GM19193 (cell line): ENCODE results near the gene KATNBL1.

Experiments used
- POLR2A ChIP-seq: IDR thresholded peaks from 4 replicates; pipeline ENCODE4 v1.6.1; 2011; ENCODE audit not compliant: insufficient read depth, insufficient read length; ENCODE audit errors: extremely low read depth

KATNBL1 gene

DNA sequence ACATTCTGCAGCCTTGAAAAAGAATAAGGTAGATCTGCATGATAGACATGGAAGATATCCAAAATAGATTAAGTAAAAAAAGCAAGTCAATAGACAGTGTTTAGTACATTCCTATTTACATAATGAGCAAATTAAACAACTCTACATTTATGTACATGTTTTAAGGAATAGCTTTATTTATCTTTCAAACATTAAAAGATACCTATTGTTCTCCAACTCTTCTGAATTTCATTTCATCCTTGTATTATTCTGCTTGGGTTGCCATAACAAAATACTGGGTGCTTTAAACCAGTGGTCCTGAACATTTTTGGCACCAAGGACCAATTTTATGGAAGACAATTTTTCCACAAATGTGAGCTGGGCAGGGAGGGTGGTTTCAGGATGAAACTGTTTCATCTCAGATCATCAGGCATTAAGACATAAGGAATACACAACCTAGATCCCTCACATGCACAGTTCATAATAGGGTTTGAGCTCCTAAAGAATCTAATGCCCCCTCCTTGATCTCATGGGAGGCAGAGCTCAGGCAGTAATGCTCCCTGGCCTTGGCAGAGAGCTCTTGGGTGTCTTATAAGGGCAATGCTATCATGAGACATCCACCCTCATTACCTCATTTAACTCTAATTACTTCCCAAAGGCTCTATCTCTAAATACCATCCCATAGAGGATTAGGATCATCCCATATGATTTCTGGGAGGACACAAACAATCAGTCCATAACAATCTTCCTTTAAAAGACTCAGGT, 6.8 kb upstream of the KATNBL1 start:
- no peak for TF ChIP-seq POLR2A

DNA sequence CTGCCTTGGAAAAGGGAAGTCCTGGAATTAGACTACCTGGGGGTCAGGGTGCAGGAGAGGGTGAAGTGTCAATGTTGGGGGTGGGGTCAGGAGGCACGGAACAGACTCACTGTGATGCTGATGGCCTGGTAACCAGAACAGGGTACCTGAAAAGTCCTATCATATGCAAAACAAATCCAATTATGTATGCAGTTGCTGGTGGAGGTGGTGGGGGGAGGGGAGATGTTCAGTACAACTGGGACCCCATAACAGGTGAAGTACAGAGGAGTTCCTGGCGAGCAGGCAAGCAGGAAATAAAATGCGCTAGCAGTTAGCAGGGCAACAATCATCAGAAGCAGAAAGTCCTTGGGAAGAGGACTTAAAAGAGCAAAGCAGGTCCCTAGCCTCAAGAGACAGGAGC, 4.2 kb upstream of the KATNBL1 start:
- no peak for TF ChIP-seq POLR2A

DNA sequence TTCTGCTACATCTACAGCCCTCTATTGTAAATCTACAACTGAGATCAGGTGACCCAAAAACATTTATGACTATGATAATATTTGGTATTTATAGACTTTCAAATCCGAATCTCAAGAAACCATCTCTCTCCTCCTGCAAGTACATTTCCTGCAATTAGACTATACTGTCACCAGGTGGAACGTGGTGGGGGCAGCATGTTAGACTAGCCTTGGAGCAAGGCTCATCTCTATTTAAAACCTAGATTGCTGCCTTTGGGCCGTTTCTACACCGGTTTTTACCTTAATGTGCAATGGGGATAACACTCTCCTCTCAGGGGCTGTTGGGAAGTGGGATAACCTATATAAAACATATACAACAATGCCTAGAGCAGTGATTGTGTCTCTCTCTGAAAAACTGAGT, 3.8 kb upstream of the KATNBL1 start:
- TF ChIP-seq POLR2A: no peak

DNA sequence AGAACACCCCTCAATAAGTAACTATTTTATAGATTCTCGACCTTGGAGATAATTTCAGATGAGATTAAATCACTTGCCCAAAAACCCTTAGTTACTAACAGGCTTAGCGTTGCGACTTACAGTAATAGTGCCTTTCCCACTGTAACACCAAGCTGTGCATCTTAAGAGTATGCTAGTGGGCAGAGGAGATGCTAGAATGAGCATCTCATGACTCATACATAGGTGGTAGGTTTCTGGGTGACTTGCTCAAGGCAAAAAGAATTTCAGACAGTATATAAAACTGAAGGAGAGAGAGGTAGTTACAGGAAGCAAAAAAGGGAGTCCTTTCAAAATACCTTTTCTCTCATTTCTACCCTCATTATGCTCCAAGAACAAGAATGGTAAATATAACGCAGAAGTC, 3.9 kb downstream of the KATNBL1 start:
- no peak for TF ChIP-seq POLR2A

DNA sequence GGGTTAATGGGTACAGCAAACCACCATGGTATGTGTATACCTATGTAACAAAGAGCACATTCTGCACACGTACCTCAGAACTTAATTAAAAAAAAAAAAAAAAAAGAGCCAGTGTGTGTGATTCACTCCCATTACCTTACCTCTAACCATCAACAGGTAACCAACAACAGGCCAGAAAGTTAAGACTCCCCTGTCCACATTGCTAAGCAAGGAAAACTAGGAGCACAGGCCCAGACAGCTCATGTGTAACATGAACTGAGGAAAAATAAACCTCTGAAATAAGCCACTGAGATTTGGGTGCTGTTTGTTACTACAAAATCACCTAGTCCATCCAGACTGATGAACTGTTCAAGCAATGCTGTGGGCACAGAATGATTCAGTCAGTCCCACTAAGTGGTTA, 6.0 kb downstream of the KATNBL1 start:
- no peak for TF ChIP-seq POLR2A

DNA sequence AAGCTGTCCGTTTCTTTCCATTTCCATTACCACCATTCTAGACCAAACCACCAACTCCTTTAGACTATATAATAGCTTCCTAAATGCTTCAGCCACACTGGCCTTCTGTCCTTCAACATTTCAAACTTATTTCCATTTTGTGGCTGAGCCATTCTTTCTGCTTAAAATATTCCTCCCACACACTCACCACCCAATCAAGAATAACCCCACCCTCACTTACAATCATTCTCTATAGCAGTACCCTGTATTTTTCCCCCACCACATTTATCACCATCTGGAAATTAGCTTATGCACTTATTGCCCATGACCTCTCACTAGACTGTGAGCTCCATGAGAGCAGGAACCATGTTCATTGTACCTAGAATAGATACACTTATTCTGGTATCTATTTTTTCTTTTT, 6.6 kb downstream of the KATNBL1 start:
- TF ChIP-seq POLR2A: no peak

DNA sequence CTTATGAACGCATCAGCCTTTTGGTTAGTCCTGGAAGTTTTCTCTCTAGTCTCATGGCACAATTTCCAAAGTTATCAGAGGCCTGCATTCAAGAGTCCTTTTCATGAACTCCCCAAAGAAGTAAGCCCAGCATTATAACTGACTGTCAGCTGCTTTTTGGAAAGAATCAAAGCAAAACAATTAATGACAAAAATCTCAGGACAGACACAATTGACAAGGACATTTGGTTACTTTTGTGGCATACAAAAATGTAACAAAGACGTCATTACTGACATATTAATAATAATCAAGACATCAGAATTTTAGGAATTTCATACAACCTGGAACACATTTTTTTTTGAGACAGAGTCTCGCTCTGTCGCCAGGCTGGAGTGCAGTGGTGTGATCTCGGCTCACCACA, 21.2 kb downstream of the KATNBL1 start:
- no peak for TF ChIP-seq POLR2A

DNA sequence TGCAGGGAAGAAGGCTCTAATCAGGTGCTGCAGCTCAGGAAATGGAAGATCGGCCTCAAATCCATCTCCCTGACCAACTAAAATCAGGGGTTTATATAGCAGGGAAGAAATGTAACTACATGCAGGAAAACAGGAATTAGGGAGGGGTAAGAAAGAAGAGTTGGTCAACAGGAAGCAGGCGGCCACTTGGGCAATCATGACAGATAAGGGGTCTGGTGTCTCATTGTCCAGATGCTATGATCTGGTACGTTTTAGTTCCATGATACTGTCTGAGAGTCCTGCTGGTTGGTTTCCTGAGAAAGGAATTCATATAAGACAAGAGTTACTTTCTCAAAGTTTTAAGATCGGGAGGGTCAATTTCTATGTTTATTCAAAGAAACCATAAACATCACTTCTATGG, 24.2 kb downstream of the KATNBL1 start:
- TF ChIP-seq POLR2A: no peak

DNA sequence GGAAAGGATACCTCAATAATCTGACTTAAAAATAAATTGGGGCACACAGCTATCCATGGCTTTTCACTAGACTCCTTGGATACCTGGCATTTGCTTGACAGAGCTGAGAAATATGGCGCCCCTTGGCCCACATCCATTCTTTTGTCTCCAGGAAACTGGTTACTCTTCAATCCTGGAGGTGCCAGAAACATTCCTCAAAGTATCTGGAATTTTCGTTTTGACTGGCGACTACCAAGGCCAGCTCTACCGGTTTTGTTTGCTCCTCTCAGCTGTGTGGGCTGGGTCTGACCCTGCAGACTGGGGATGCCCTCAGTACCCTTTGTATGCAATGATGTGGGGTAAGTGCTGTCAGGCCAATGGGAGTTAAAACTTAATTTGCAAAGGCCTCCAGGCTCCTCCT, 27.0 kb downstream of the KATNBL1 start:
- TF ChIP-seq POLR2A: no peak

DNA sequence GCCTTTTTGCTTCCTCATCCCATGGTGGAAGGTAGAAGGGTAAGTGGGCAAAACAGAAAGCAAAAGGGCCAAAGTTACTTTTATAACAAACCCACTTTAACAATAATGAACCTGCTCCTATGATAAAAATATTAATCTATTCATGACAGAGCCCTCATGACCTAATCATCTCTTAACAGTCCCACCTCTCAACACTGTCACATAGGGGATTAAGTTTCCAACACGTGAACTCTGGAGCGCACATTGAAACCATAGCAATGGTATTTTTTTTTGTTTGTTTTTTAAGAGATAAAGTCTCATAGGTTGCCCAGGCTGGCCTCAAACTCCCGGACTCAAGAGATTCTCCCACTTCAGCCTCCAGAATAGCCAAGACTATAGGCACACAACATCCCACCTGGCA, 30.7 kb downstream of the KATNBL1 start:
- TF ChIP-seq POLR2A: no peak

DNA sequence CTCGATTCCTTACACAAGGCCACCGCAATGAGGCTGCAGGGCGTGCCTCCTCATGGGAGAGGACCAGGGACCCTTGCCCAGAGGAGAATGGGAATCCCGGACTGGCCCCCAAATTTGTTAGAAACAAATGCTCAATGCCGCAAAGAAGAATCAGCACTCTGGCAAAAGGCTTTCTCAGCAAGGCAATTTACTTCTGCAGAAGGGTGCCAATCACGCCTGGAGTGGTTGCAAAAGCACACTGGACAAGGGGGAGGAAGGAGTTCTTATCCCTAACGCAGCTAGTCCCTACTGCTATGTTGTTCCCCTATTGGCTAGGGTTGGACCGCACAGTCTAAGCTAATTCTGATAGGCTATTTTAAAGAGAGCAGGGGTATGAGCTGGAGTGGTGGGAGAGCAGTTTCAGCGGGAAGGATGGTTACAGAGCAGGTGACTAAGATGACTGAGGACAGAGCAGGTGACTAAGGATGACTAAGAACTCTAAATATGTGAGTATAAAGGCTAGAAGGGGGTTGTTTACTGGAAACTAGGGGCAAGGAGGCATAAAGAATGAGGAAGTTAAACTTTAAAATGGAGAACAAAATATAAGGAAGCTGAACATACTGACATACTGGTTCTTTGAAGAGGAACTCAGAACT, 48.5 kb downstream of the KATNBL1 start:
- TF ChIP-seq POLR2A: no peak

DNA sequence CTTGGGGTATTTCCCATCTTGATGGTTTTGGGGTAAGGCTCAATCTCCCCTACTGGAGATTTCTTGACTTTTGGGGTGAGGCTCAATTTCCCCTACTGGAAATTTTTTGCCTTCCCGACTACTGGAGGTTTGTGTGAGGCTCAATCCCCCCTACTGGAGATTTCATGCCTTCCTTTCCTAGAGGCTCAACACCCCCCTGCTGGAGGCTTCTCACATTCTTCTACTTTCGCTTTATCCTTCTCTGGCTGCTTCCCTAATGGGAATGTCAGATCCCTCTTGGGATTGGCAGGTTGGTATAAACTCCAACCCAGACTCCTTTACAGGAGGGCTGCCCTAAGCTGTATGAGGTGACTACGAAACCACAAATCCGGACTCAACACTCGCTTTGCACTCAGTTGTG, 49.2 kb downstream of the KATNBL1 start:
- no peak for TF ChIP-seq POLR2A

DNA sequence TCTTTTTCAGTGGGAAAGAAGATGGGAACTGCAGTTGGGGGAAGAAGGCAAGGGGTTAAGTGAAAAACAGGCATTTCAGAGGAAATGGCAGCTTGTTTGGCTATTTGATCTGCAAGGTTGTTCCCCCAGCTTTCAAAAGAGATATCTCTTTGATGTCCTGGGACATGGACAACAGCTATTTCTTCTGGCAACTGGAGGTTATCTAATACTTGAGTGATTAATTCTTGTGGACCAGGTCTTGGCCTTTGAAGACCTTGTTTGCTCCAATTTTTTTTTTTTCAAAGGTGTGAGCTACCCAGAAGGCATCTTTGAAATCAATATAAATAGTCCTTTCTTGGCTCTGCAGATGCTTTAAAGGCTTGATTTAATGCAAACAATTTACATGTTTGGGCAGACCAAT, 51.5 kb downstream of the KATNBL1 start:
- no peak for TF ChIP-seq POLR2A

DNA sequence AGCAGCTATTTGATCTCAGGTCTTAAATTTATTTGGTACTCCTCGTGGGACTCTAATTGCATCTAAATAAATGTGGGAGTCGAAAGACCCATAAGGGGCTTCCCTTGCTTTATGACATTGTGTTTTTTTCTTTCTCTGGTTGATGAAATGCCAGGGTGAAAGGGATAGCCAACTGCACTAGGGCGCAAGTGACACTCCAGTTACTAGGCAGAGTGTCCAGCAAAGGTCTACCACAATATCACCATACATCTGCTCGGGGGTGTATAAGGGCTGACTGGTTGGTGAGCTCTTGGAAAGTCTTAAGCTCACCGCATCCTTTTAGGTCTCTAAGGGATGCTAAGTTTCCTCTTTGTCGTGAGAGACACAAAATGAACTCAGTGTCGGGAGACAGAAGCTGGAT, 54.0 kb downstream of the KATNBL1 start:
- no peak for TF ChIP-seq POLR2A

DNA sequence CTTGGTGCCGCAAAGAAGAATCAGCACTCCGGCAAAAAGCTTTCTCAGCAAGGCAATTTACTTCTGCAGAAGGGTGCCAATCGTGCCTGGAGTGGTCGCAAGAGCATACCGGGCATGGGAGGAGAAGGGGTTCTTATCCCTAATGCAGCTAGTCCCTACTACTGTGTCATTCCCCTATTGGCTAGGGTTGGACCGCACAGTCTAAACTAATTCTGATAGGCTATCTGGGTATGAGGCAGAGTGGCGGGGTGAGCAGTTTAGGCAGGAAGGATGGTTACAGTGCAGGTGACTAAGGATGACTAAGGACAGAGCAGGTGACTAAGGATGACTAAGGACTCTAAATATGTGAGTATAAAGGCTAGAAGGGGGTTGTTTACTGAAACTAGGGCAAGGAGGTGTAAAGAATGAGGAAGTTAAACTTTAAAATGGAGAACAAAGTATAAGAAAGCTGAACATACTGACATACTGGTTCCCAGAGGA, 55.1 kb downstream of the KATNBL1 start:
- no peak for TF ChIP-seq POLR2A

DNA sequence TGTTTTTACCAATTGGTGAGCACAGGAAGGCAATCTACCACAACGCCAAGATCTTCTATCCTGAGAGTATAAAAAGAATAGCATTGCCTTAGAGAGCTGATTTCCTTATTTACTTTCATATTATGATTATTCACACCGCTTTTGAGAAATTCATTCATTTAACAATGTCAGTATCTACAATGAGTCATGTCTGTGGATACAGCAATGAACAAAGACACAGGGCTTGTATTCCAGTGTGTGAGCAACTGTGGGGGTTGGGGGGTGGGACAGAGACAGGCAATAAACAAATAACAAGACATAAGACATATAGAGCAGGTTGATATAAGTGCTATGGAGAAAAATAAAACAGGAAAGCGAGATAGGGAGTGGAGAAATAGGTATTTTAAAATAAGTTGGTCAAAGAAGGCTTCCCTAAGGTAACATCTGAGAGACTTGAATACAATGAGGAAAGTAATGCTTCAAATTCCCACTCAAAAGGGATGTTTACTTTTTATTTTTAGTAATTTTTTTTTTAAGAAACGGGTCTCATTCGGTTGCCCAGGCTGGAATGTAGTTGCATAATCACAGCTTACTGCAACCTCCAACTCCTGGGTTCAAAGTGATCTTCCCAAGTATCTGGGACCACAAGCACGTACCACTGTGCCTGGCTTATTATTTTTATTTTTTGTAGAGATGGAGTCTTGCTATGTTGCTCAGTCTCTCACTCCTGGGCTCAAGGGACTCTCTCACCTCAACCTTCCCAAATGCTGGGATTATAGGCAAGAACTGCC, 62.3 kb downstream of the KATNBL1 start:
- no peak for TF ChIP-seq POLR2A

DNA sequence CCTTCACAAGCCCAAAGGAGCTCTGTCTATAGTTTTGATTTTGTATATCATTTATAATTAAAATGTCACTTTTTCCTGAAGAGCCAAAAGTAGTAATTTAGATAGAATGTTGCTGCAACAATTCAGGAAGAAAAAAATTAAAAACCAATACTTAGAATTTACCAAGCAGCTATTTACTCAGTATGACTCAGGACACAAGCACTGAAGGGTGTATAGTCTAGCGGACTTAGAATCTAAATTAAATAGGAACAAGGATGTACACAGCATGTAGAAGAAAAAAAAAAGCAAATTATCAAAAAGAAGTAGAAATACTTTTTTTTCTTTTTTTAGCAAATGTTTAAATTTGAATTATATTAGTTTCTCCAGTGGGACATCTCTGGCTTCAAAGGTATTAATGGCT, 76.4 kb downstream of the KATNBL1 start:
- no peak for TF ChIP-seq POLR2A

DNA sequence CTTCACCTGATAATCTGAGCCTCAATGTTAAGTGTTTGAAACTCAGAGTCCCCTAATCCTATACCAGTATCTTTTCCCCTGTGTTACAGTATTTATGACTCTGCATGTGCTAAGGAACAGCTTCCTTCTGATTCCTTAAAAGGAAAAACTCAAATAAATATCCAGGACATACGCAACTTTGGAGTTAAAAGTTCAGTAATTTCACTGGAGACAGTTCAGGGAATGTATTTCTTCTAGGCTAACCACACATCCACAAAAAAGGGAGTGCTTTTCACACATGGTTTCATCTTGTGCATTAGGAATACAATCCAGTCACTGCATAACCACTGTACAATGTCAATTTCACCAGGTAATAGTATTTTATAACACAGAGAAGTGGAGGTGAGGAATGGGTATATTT, 77.0 kb downstream of the KATNBL1 start:
- no peak for TF ChIP-seq POLR2A
